ENCODE measurements around the gene UROC1. TPM values are rescaled to one million over a fixed set of nuclear protein-coding genes. Genes with fewer than 3 reads are reported as not detected.

UROC1 gene
- total and polyA plus RNA-seq, 2 of the 13 experiments (the other 11 are each of a cell fraction or from before 2014, with no cell fraction given) = 0.71 to 1.3 TPM

GRCh38 chr3:126481808-126482502, 35.6 kb downstream of the UROC1 start (continued):
- TF ChIP-seq, protein P1, sequence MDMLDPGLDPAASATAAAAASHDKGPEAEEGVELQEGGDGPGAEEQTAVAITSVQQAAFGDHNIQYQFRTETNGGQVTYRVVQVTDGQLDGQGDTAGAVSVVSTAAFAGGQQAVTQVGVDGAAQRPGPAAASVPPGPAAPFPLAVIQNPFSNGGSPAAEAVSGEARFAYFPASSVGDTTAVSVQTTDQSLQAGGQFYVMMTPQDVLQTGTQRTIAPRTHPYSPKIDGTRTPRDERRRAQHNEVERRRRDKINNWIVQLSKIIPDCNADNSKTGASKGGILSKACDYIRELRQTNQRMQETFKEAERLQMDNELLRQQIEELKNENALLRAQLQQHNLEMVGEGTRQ (IDR thresholded peaks at IDR 0.05; ENCODE audit: low read depth, low read length) = no peak
- TF ChIP-seq, protein P1 (CRISPR knock-in tag; IDR thresholded peaks at IDR 0.05; ENCODE audit: borderline replicate concordance) = no peak
- TF ChIP-seq THAP11 (CRISPR knock-in tag; IDR thresholded peaks at IDR 0.05) = peak; percentile 32; the same call in 1 of the 2 replicates
- no peak for TF ChIP-seq RFX1 (IDR thresholded peaks at IDR 0.05)
- no peak for TF ChIP-seq TFDP1 (CRISPR knock-in tag; IDR thresholded peaks at IDR 0.05; ENCODE audit: borderline replicate concordance)
- TF ChIP-seq, protein P2, sequence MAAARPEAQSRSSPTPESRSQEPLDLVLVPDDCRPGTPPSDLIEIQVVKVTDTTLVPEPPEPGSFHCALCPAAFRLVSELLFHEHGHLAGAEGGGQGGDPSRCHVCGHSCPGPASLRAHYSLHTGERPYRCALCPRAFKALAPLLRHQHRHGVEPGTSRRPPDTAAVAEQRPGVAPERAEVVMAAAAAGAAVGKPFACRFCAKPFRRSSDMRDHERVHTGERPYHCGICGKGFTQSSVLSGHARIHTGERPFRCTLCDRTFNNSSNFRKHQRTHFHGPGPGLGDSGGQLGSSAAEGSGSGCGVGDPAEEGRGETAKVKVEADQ (CRISPR knock-in tag; IDR thresholded peaks at IDR 0.05; ENCODE audit: borderline replicate concordance) = no peak
- TF ChIP-seq RELA (CRISPR knock-in tag; IDR thresholded peaks at IDR 0.05) = no peak
- no peak for TF ChIP-seq IRF9 (CRISPR knock-in tag; IDR thresholded peaks at IDR 0.05; ENCODE audit: borderline replicate concordance)
- no peak for TF ChIP-seq ZNF749 (CRISPR knock-in tag; IDR thresholded peaks at IDR 0.05; ENCODE audit: borderline replicate concordance)
- no peak for TF ChIP-seq HOXA5 (CRISPR knock-in tag; IDR thresholded peaks at IDR 0.05)
- no peak for TF ChIP-seq ZBTB46 (CRISPR knock-in tag; IDR thresholded peaks at IDR 0.05; ENCODE audit: borderline replicate concordance)
- no peak for TF ChIP-seq FOXK1 (CRISPR knock-in tag; IDR thresholded peaks at IDR 0.05; ENCODE audit: borderline replicate concordance, low read depth)
- TF ChIP-seq MAZ (IDR thresholded peaks at IDR 0.05; ENCODE audit: borderline replicate concordance, low read depth, low read length) = no peak
- TF ChIP-seq MAZ (CRISPR knock-in tag; IDR thresholded peaks at IDR 0.05; ENCODE audit: low read depth) = peak; percentile 43; the same call in 1 of the 2 replicates
- TF ChIP-seq, protein P3, sequence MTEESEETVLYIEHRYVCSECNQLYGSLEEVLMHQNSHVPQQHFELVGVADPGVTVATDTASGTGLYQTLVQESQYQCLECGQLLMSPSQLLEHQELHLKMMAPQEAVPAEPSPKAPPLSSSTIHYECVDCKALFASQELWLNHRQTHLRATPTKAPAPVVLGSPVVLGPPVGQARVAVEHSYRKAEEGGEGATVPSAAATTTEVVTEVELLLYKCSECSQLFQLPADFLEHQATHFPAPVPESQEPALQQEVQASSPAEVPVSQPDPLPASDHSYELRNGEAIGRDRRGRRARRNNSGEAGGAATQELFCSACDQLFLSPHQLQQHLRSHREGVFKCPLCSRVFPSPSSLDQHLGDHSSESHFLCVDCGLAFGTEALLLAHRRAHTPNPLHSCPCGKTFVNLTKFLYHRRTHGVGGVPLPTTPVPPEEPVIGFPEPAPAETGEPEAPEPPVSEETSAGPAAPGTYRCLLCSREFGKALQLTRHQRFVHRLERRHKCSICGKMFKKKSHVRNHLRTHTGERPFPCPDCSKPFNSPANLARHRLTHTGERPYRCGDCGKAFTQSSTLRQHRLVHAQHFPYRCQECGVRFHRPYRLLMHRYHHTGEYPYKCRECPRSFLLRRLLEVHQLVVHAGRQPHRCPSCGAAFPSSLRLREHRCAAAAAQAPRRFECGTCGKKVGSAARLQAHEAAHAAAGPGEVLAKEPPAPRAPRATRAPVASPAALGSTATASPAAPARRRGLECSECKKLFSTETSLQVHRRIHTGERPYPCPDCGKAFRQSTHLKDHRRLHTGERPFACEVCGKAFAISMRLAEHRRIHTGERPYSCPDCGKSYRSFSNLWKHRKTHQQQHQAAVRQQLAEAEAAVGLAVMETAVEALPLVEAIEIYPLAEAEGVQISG (CRISPR knock-in tag; IDR thresholded peaks at IDR 0.05) = peak; percentile 56
